Natural killer cell (primary cell): ENCODE results near the gene SRI. TPM values are rescaled to one million over a fixed set of nuclear protein-coding genes. Genes with fewer than 3 reads are reported as not detected.
"Not testable (repeated sequence)": the region's sequence is repeated elsewhere in the genome, so short reads cannot be mapped to it uniquely, and the experiment has no call there.

Source experiments
- ATAC-seq, 3 donors: fragments of 150-1000 bp in 2 of 3; fragments of 200-7000 bp in 1 of 3; cut with Tn5 transposase; 1 replicate in 1 of 3; 2 replicates in 2 of 3; pipeline ENCODE4 v1.10.0; 2021; ENCODE audit warnings: mild to moderate bottlenecking in 2 of 3, moderate library complexity in 2 of 3
- DNase-seq, 2 donors: peaks; one replicate each; pipeline versions ENCODE4 v3.0.0 to v3.0.0-alpha.2; 2013 to 2021; ENCODE audit warnings: mixed read lengths in 1 of 2
- H3K27ac ChIP-seq: one replicate; pipeline ENCODE4 v1.5.1; 2013; ENCODE audit warnings: mild to moderate bottlenecking, low read length
- H3K27me3 ChIP-seq: one replicate; pipeline ENCODE4 v1.6.1; 2013; ENCODE audit warnings: low read length; ENCODE audit not compliant: control insufficient read depth, insufficient read depth
- H3K36me3 ChIP-seq: one replicate; pipeline ENCODE4 v1.6.1; 2013; ENCODE audit warnings: low read length; ENCODE audit not compliant: control insufficient read depth, insufficient read depth
- H3K4me1 ChIP-seq: one replicate; pipeline ENCODE4 v1.6.1; 2013; ENCODE audit warnings: low read length; ENCODE audit not compliant: control insufficient read depth, insufficient read depth
- H3K4me3 ChIP-seq: one replicate; pipeline ENCODE4 v1.5.1; 2013; ENCODE audit warnings: low read length
- H3K9me3 ChIP-seq: one replicate; pipeline ENCODE4 v1.6.1; 2013; ENCODE audit warnings: low read length; ENCODE audit not compliant: control insufficient read depth, insufficient read depth
- H3K27ac Mint-ChIP-seq, 2 donors: one replicate each; pipeline ENCODE4 v1.8.0; 2022; ENCODE audit warnings: mild to moderate bottlenecking in 2 of 2, mixed read lengths in 2 of 2, moderate library complexity in 1 of 2
- H3K27me3 Mint-ChIP-seq, 2 donors: one replicate each; pipeline ENCODE4 v1.8.0; 2022; ENCODE audit warnings: low read depth in 2 of 2, mixed read lengths in 2 of 2
- H3K36me3 Mint-ChIP-seq: one replicate; pipeline ENCODE4 v1.8.0; 2022; ENCODE audit warnings: mixed read lengths
- H3K4me1 Mint-ChIP-seq, 2 donors: one replicate each; pipeline ENCODE4 v1.8.0; 2022; ENCODE audit warnings: mixed read lengths in 2 of 2
- H3K4me3 Mint-ChIP-seq: one replicate; pipeline ENCODE4 v1.8.0; 2022; ENCODE audit warnings: mild to moderate bottlenecking, moderate library complexity, mixed read lengths
- H3K9me3 Mint-ChIP-seq, 2 donors: one replicate each; pipeline ENCODE4 v1.8.0; 2022; ENCODE audit warnings: mixed read lengths in 2 of 2
- WGBS: methylation state at CpG from one replicate; pipeline ENCODE4 v1.1.7; 2013; ENCODE audit warnings: missing lambda C conversion rate; ENCODE audit not compliant: insufficient coverage; 5-methylcytosine and 5-hydroxymethylcytosine counted together
- intact Hi-C: fragments of 100-400 bp; cut with micrococcal nuclease; formaldehyde crosslinking; loops from one replicate; pipeline ENCODE4 v1.14.2; 2022
- total RNA-seq, 4 donors: library from RNA; stranded (reverse); fragments of 120-200 nt in 1 of 4; gene quantifications; one replicate each; pipeline versions ENCODE4 v1.2.3 to v1.2.4, GENCODE V29; 2013 to 2022
- TF ChIP-seq, protein P1 (sequence below): fragments of 200-600 bp; IDR thresholded peaks from one replicate; pipeline ENCODE4 v1.8.0; 2022; ENCODE audit warnings: antibody characterized with exemption

The SRI gene
- total RNA-seq, 3 donors from 2014 or later (not counting 1 experiment from before 2014, with no cell fraction given): 67.9 to 75.0 (median 68.6) TPM

DNA sequence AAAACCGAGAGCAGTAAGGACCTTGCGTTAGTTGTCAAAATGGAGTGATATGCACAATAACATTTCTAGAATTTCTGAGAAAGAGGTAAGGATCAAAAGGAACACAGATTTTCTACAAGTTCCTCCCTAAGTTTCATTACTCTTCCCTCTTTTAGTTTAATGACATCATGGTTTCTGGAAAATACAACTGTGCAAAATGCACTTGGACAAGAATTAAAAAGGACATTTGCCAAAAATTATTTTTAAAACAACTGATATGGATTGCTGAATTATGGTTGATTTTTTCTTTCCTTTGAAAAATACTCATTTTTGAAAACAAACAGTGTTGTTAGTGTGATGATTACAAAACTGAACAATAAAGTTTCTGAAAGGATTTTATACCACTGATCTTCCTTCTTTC lies 52.1 kb downstream of the SRI start:
- no CpG with 5 or more reads among the region's 2 CpGs for WGBS
- Mint-ChIP-seq H3K4me1 (no peaks in the 10 kb centered on the region), H3K27ac (no peak overlapping the region), H3K4me3 (no peak overlapping the region), H3K27me3 (no peaks in the 10 kb centered on the region), H3K9me3 (no peaks in the 10 kb centered on the region), H3K36me3 (no peaks in the 10 kb centered on the region)
- no peak overlapping the region for H3K27ac ChIP-seq
- TF ChIP-seq, protein P1, sequence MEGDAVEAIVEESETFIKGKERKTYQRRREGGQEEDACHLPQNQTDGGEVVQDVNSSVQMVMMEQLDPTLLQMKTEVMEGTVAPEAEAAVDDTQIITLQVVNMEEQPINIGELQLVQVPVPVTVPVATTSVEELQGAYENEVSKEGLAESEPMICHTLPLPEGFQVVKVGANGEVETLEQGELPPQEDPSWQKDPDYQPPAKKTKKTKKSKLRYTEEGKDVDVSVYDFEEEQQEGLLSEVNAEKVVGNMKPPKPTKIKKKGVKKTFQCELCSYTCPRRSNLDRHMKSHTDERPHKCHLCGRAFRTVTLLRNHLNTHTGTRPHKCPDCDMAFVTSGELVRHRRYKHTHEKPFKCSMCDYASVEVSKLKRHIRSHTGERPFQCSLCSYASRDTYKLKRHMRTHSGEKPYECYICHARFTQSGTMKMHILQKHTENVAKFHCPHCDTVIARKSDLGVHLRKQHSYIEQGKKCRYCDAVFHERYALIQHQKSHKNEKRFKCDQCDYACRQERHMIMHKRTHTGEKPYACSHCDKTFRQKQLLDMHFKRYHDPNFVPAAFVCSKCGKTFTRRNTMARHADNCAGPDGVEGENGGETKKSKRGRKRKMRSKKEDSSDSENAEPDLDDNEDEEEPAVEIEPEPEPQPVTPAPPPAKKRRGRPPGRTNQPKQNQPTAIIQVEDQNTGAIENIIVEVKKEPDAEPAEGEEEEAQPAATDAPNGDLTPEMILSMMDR: no peak
- no peak for ATAC-seq
- no peak for DNase-seq
- no peaks in the 10 kb centered on the region for H3K9me3 ChIP-seq
- intact Hi-C loops: no loop called here
- H3K27me3 ChIP-seq: no peaks in the 10 kb centered on the region
- H3K36me3 ChIP-seq: no peaks in the 10 kb centered on the region
- no peaks in the 10 kb centered on the region for H3K4me1 ChIP-seq
- no peak overlapping the region for H3K4me3 ChIP-seq

DNA sequence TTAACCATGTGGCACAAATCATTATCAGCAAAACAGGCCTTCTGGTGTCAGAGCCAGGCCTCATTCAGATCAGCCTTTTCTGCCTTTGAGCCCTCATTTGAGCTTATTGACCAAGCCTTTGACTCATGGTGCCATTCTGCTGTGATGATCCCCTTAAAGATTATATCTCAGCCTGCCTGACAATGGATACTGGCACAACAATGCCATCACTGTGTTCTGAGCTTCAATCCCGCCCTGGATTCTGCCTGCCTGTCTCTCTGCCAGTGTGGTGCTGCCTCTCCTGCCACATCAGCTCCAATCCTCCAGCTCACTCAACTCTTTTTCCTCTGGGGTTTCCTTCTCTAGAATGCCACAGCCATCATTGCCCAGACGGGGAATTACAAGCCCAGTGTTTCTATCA lies 52.6 kb downstream of the SRI start:
- no peak overlapping the region for H3K4me3 ChIP-seq
- H3K27ac ChIP-seq: no peak overlapping the region
- H3K27ac Mint-ChIP-seq: no peak overlapping the region
- intact Hi-C loops: no loop called here
- no peaks in the 10 kb centered on the region for H3K27me3 ChIP-seq
- H3K27me3 Mint-ChIP-seq: no peaks in the 10 kb centered on the region
- no peaks in the 10 kb centered on the region for H3K4me1 Mint-ChIP-seq
- 88% methylated on average over 2 of the region's 2 CpGs for WGBS
- TF ChIP-seq, protein P1: no peak
- no peaks in the 10 kb centered on the region for H3K36me3 Mint-ChIP-seq
- H3K9me3 Mint-ChIP-seq: no peaks in the 10 kb centered on the region
- no peak for DNase-seq
- H3K4me3 Mint-ChIP-seq: no peak overlapping the region
- no peaks in the 10 kb centered on the region for H3K4me1 ChIP-seq
- no peak for ATAC-seq
- H3K36me3 ChIP-seq: no peaks in the 10 kb centered on the region
- H3K9me3 ChIP-seq: no peaks in the 10 kb centered on the region

DNA sequence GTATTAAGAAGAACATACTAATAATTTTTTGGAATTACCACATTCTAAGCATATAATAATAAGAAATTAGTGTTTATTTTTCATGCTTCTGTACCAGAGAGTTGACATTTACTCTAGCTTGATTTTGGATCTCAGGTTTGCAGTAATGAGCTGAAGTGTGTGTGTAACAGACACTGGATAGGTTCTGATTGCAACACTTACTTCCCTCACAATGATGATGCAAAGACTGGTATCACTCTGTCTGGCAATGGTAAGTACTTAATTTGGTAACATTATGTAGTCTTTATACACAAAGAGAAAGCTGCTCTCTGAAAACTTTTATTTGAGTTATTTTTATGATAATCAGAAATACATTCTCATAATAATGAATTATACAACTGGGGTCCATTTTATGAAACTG lies 54.1 kb downstream of the SRI start:
- H3K4me3 ChIP-seq: no peak overlapping the region
- H3K4me1 ChIP-seq: no peaks in the 10 kb centered on the region
- TF ChIP-seq, protein P1: no peak
- ATAC-seq (no peak), DNase-seq (no peak)
- H3K27me3 ChIP-seq: no peaks in the 10 kb centered on the region
- no peaks in the 10 kb centered on the region for H3K9me3 ChIP-seq
- no peaks in the 10 kb centered on the region for H3K4me1 Mint-ChIP-seq
- no peak overlapping the region for H3K27ac ChIP-seq
- H3K9me3 Mint-ChIP-seq: peaks cover 2 to 3% of the 10 kb centered on the region in 2 donors
- H3K36me3 Mint-ChIP-seq: no peaks in the 10 kb centered on the region
- H3K27ac Mint-ChIP-seq: no peak overlapping the region
- H3K27me3 Mint-ChIP-seq: no peaks in the 10 kb centered on the region
- H3K36me3 ChIP-seq: no peaks in the 10 kb centered on the region
- intact Hi-C loops: no loop called here
- no peak overlapping the region for H3K4me3 Mint-ChIP-seq

DNA sequence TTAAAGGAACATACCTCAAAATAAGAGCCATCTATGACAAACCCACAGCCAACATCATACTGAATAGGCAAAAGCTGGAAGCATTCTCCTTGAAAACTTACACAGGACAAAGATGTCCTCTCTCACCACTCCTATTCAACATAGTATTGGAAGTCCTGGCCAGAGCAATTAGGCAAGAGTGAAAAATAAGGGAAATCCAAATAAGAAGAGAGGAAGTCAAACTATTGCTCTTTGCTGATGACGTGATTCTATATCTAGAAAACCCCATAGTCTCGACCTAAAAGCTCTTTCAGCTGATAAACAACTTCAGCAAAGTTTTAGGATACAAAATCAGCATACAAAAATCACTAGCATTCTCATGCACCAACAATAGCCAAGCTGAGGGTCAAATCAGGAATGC lies 60.1 kb downstream of the SRI start:
- H3K36me3 Mint-ChIP-seq: peaks cover 35% of the 10 kb centered on the region
- ATAC-seq, H3K27ac Mint-ChIP-seq: not testable (repeated sequence)

More for the DNA sequence above, 60.1 kb downstream of the SRI start:
- H3K4me3 Mint-ChIP-seq, H3K27ac ChIP-seq, H3K4me1 ChIP-seq, H3K27me3 Mint-ChIP-seq, H3K27me3 ChIP-seq, H3K4me3 ChIP-seq, H3K36me3 ChIP-seq, H3K4me1 Mint-ChIP-seq, DNase-seq, H3K9me3 ChIP-seq, intact Hi-C loops: not testable (repeated sequence)
- H3K9me3 Mint-ChIP-seq: peaks cover 8 to 17% of the 10 kb centered on the region in 2 donors
- WGBS: 90% methylated on average over 2 of the region's 2 CpGs
